Epithelial cell of prostate (primary cell): ENCODE results near the gene GPR78.

Source experiments
- DNase-seq: peaks from one replicate; pipeline ENCODE4 v3.0.0-alpha.2; 2011; ENCODE audit warnings: low read depth, low spot score
- H3K27ac ChIP-seq: fragments of 450-650 bp; 2 replicates; pipeline ENCODE4 v1.5.1; 2017; ENCODE audit warnings: mild to moderate bottlenecking

The GPR78 gene, protein sequence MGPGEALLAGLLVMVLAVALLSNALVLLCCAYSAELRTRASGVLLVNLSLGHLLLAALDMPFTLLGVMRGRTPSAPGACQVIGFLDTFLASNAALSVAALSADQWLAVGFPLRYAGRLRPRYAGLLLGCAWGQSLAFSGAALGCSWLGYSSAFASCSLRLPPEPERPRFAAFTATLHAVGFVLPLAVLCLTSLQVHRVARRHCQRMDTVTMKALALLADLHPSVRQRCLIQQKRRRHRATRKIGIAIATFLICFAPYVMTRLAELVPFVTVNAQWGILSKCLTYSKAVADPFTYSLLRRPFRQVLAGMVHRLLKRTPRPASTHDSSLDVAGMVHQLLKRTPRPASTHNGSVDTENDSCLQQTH

DNA sequence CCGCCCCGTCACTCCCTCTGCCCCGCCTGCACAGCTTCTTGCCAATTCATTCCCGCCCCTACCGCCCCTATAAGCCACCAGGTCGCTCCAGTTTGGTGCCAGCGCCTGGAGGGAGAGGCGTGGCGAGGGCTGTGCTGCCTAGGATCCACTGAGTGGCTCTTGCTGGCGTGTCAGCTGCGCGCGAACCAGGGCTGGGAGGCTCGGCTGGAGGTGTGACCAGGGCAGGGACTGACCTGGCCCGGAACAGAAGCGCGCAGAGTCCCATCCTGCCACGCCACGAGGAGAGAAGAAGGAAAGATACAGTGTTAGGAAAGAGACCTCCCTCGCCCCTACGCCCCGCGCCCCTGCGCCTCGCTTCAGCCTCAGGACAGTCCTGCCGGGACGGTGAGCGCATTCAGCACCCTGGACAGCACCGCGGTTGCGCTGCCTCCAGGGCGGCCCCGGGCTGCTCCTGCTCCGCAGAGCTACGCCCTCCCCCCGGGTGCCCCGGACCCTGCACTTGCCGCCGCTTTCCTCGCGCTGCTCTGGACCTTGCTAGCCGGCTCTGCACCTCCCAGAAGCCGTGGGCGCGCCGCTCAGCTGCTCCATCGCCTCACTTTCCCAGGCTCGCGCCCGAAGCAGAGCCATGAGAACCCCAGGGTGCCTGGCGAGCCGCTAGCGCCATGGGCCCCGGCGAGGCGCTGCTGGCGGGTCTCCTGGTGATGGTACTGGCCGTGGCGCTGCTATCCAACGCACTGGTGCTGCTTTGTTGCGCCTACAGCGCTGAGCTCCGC is at the start of gene GPR78:
TSS of gene GPR78 (plus strand) at position 72 of the 773 bp plus-strand sequence. CDS start at position 663, 591 bp downstream.
- DNase-seq, result no peak
- no peak within 1 kb of the TSS for H3K27ac ChIP-seq

DNA sequence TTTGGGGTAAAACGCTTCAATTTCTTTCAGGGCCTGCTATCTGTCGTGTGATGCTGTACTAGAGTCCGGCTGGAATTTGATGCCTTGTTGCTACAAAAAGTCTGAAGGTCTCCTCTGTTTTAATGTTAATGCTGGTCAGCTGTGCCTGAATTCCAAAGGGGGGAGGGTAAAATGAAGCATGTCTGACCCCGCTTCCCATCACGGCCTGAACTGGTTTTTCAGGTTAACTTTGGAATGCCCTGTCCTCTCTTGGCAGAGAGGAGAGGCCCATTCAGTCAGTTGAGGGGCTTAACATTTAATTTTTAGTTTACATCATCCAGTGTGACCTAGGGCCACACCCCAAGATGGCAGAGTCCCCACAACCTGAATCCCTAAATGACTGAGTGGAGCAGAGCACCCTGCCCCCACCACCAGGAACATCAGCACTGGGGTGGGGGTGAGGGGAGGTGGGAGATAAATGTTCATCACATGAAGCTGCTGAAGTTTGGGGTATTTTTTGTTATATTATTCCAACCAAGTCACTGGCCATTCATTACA is 47.9 kb upstream of the GPR78 start:
- no peak for DNase-seq
- H3K27ac ChIP-seq, result no peak overlapping the region

DNA sequence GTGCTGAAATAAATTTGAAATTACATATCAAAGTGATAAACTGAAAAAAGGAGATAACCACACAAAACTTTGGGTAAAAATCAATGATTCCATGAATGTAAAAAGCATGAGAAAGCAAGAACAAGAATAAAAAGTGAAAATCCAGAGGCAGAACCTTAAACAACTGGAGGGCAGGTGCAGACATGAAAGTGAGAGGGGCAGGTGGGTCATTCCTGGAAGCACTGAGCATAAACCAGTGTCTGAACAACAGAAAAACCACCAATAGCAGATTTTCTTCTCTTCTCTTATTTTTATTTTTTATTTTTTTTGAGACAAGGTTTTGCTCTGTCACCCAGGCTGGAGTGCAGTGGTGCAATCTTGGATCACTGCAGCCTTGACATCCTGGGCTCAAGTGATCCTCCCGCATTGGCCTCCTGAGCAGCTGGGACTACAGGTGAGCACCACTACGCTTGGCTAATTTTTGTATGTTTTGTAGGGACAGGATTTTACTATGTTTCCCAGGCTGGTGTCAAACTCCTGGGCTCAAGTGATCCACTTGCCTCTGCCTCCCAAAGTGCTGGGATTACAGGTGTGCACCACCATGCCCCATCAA is 46.8 kb upstream of the GPR78 start:
- no peak for DNase-seq
- H3K27ac ChIP-seq, result peak overlapping the region; percentile 75

GRCh38 chr4:8534129-8534528 is 46.1 kb upstream of the GPR78 start:
- peak overlapping the region; percentile 75 for H3K27ac ChIP-seq
- peak; percentile 93 for DNase-seq

DNA sequence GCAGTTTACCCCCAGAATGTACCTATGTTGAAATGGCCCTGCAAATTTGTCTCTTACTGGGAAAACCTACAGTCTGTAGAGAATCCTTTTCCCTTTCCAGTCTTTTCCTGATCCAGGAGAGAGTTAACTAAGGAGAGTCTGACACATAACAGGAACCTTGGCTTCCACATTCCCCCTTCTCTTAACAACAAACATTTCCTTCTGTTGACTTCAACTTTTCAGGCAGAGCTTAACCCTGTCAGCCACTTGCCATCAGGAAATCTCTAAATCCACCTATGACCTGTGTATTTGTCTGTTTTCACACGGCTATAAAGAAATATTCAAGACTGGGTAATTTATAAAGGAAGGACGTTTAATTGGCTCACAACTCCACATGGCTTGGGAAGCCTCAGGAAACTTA is 45.6 kb upstream of the GPR78 start:
- no peak for DNase-seq
- H3K27ac ChIP-seq, result peak overlapping the region; percentile 75

DNA sequence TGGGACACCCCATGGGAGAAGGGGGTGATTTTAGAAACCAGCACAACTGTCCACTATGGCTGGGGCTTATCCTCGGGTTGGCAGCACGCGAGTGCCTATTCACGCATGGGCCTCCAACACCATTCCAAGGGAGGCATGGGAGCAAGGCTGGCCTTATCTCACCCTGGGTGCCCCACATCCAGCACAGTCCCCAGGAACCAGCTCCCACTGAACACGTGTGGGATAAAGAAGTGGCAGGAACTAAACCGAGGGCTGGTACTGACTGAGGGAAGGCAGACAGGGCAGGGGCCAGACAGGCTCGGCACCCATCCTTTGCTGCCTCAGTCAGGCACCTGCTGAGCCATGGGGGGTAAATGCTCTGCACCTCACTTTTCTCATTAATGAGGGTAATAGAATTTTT is 43.7 kb upstream of the GPR78 start:
- H3K27ac ChIP-seq, result no peak overlapping the region
- DNase-seq, result no peak

- DNase-seq, result peak; percentile 74
- no peak overlapping the region for H3K27ac ChIP-seq
Observed at GRCh38 chr4:8537041-8537461, 43.1 kb upstream of the GPR78 start.

DNA sequence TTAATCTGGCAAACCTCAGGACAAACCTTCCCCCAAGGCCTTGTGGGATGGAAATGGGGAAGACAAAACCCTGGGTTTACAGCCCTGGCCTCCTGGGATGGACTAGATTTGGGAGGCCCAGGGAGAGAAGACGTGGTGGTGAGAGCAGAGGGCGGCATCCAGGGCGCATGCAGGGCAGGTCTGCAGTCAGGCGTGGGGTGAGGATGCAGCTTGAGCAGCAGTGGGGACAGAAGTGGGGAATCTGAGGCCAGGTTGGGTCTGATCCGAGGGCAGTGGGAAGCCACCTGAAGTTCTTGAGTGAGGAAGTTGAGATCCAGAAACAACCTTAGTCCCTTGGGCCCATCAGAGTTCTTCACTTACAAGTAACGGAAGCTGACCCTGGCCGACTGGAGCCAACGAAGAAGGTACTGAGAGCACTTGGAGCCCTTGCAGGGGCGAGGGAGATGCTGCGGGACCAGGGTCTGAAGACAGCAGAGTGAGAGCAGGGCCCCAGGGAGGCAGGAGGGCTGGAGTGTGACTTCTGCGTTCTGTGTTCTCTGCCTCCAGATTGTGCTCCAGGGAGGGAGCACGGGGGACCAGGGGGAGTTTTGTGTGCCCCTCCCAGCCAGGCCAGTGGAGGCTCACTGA is 42.0 kb upstream of the GPR78 start:
- DNase-seq, result no peak
- H3K27ac ChIP-seq, result no peak overlapping the region

DNA sequence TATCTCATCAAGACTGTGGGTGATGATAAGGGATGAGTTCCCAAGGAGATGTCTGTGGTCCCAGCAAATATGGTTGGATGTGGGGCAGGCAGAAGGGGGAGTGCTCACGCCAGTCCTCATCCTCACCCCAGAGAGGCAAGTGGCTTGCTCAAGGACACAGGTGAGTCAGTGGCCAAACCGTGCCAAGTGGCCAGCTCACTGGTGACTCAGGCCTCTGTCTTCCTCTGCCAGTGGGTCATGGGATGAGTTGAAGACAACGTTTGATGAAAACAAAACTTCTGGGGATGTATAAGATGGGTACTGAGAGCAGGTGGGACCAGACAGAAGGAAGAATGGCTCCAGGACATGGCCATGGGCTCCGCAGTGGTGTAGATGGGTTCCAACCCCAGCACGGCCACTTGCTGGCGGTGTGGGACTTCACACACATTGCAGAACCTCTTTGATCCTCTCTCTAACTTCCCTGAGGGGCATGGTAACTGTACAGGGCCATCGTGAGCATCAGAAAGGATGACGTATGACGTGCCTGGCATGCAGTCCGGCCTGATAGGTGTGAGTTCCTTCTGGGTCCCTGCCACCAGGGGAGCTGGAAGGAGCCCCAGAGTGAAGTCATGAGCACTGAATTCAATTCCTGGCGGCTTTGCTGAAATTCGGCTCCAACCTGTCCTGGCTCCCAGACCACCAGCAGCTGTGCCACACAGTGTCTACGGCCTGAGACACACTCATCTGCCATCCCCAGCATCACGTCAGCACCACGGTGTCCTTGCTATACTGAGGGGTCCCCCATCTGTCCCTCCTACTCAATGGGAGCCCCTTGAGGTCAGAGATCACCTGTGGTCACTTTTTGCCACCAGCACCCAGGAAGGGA is 41.3 kb upstream of the GPR78 start:
- peak; percentile 84 for DNase-seq
- peak overlapping the region; percentile 51 for H3K27ac ChIP-seq

DNA sequence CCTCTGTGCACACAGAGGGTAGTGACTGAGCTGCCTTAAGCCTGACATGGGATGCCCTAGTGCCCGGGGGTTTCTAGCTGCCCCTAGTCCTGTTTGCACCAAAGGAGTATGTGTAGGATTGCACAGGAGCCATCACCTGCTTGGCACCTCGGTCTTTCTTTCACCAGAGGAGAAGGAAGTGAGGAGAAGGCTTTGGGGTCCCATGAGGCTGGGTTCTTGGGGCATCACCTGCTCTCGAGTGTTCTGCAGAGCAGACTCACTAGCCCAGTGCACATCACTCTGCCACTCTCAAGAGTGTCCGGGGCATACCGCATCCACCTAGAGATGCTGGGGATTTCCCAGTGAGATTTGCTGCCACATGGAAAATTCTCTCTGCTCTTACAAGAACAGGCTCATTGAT is 40.5 kb upstream of the GPR78 start:
- H3K27ac ChIP-seq, result peak overlapping the region; percentile 51
- no peak for DNase-seq

- no peak for DNase-seq
- no peak overlapping the region for H3K27ac ChIP-seq
Observed at GRCh38 chr4:8540072-8540471, 40.1 kb upstream of the GPR78 start.

DNA sequence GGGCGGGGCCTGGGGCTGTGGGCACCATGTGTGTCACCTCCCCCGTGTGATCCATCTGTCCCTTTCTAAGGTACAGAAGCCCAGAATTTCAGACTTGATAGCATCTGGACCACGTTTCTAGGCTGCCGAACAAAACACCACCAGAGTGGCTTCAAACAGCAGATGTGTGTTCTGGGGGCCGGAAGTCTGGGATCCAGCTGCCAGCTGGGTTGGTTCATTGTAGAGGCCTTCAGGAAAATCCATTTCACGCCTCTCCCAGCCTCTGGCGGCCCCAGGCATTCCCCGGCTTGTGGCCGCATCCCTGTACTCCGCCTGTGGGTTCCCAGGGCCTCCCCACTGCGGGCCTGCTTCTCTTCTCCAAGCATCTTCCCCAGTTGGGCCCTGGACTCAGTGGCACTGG is 39.6 kb upstream of the GPR78 start:
- no peak for DNase-seq
- H3K27ac ChIP-seq, result no peak overlapping the region

DNA sequence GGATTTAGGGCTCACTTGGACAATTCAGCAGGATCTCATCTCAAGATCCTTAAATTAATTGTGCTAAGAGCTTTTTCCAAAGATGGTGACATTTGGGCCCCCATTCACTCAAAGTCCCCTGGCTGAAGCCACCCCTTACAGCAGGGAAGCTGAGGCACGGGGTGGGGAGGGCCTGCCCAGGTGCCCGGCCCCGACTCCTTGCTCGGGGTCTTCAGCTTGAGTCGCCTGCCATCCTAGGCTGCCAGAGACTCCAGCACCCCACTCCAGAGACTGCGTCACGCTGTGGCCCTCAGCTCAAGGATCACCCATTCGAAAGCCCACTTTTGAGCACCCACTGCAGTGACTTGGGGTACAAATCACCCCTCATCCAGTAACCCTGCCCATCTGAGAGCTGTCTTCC is 39.2 kb upstream of the GPR78 start:
- H3K27ac ChIP-seq, result no peak overlapping the region
- no peak for DNase-seq

- H3K27ac ChIP-seq, result no peak overlapping the region
- no peak for DNase-seq
Observed at GRCh38 chr4:8541981-8542715, 38.0 kb upstream of the GPR78 start.

GRCh38 chr4:8542776-8543525 is 37.2 kb upstream of the GPR78 start:
- no peak for DNase-seq
- H3K27ac ChIP-seq, result no peak overlapping the region

- no peak overlapping the region for H3K27ac ChIP-seq
- DNase-seq, result no peak
Observed at GRCh38 chr4:8543623-8544022, 36.6 kb upstream of the GPR78 start.

DNA sequence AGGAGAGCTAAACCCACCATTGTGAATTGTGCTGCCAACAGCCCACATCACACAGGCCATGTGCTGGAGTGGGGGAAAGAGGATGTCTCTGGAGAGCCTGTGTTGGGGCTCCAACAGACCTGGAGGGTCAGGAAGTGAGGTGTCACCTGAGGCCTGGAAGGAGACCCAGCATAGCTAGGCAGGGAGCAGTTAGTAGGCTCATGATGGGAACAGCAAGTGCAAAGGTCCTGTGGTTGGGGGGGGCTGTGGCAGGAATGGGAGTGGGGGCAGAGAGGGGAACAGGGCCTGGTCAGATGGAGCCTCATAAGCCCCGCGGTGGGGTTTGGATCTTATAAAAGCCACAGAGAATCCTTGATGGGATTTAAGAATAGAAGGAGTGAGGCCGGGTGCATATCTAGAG is 35.9 kb upstream of the GPR78 start:
- no peak overlapping the region for H3K27ac ChIP-seq
- no peak for DNase-seq

DNA sequence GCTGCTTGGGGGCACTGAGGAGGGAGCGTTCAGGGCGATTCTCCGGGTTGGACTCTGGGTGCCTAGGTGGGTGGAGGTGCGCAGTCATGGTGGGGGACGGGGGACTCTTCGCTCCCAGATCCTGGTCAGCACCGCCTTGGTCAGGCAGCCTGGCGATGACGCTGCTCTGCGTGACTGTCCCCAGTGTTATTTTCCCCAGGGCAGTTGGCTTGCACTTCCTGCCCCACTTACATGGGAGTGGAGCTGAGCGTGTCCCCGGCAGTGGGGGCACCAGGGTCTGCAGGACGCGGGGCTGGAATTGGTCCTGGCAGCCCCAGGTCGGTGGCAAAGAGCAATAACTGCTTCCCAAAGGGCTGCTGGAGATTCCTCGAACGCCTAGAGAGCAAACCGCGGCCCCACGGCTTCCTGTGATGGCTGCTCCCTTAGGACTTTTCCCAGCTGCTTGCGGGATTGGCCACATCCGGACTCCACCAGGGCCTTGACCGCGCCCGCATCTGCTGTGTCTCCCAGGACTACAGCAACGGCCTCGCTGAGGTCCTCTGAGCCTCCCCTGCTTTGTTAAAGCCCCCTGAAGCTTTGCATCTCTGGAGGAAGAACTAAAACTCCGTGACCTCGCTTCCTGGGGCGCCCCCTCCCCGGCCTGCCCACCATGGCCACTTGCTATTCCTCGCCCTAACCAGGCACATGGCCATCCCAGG is 35.3 kb upstream of the GPR78 start:
- DNase-seq, result no peak
- no peak overlapping the region for H3K27ac ChIP-seq
